Keratinocyte (primary cell): ENCODE data around the gene TBC1D9B. TPM values are rescaled to one million over a fixed set of nuclear protein-coding genes. Genes with fewer than 3 reads are reported as not detected.

ENCODE experiments used
- DNase-seq: peaks from one replicate; pipeline ENCODE4 v3.0.0-alpha.2; 2011; ENCODE audit warnings: low read depth, missing footprints, low spot score
- FAIRE-seq: peaks from 2 replicates; lab custom pipeline; 2011; peaks lifted over from hg19 to GRCh38; lab: Jason Lieb, UNC
- H2AFZ ChIP-seq: 2 replicates; pipeline ENCODE4 v1.6.0; 2012; ENCODE audit warnings: low read length, control low read depth, inconsistent platforms; ENCODE audit not compliant: control insufficient read depth
- H3K27ac ChIP-seq: 2 replicates; pipeline ENCODE4 v1.5.1; 2011; ENCODE audit warnings: low read length; ENCODE audit not compliant: control insufficient read depth, insufficient read depth
- H3K27me3 ChIP-seq: 3 replicates; pipeline ENCODE4 v1.6.0; 2011; ENCODE audit warnings: low read length; ENCODE audit not compliant: control insufficient read depth, insufficient read depth; ENCODE audit errors: extremely low read depth
- H3K36me3 ChIP-seq, 2 experiments: 2 replicates in 1 of 2; 3 replicates in 1 of 2; pipeline ENCODE4 v1.5.1; 2011; ENCODE audit warnings: low read length in 2 of 2, mild to moderate bottlenecking in 1 of 2; ENCODE audit not compliant: control insufficient read depth in 2 of 2, insufficient read depth in 2 of 2; ENCODE audit errors: extremely low read depth in 1 of 2
- H3K4me1 ChIP-seq: 3 replicates; pipeline ENCODE4 v1.5.1; 2011; ENCODE audit warnings: low read length; ENCODE audit not compliant: control insufficient read depth, insufficient read depth; ENCODE audit errors: extremely low read depth
- H3K4me2 ChIP-seq: 3 replicates; pipeline ENCODE4 v1.6.0; 2011; ENCODE audit warnings: low read depth, low read length; ENCODE audit not compliant: control insufficient read depth, insufficient read depth; ENCODE audit errors: extremely low read depth
- H3K4me3 ChIP-seq, 3 experiments: fragments of 200-600 bp in 1 of 3; sonication (generic) in 1 of 3; 2 replicates in 2 of 3; 3 replicates in 1 of 3; pipeline ENCODE4 v1.5.1; 2011 to 2016; ENCODE audit warnings: low read length in 3 of 3, mild to moderate bottlenecking in 3 of 3, control low read depth in 2 of 3, inconsistent platforms in 1 of 3, low read depth in 1 of 3, mixed read lengths in 1 of 3, mixed run types in 1 of 3, moderate library complexity in 1 of 3; ENCODE audit not compliant: control insufficient read depth in 2 of 3, insufficient read depth in 2 of 3; ENCODE audit errors: extremely low read depth in 1 of 3
- H3K79me2 ChIP-seq: 2 replicates; pipeline ENCODE4 v1.6.0; 2012; ENCODE audit warnings: low read length; ENCODE audit not compliant: control insufficient read depth, insufficient read depth
- H3K9ac ChIP-seq: 3 replicates; pipeline ENCODE4 v1.6.0; 2011; ENCODE audit warnings: low read length; ENCODE audit not compliant: control insufficient read depth, insufficient read depth; ENCODE audit errors: extremely low read depth
- H3K9me1 ChIP-seq: 3 replicates; pipeline ENCODE4 v1.6.0; 2011; ENCODE audit warnings: low read length; ENCODE audit not compliant: control insufficient read depth, insufficient read depth; ENCODE audit errors: extremely low read depth
- H3K9me3 ChIP-seq: 2 replicates; pipeline ENCODE4 v1.5.1; 2012; ENCODE audit warnings: low read depth, low read length; ENCODE audit not compliant: control insufficient read depth
- H4K20me1 ChIP-seq: 3 replicates; pipeline ENCODE4 v1.6.0; 2011; ENCODE audit warnings: low read length; ENCODE audit not compliant: control insufficient read depth, insufficient read depth; ENCODE audit errors: extremely low read depth
- CTCF ChIP-seq, 3 experiments: IDR thresholded peaks in 1 of 3; conservative IDR thresholded peaks in 1 of 3; optimal IDR thresholded peaks in 1 of 3; 2 replicates in 2 of 3; 3 replicates in 1 of 3; pipeline versions ENCODE3 to v1.5.1; 2011; ENCODE audit warnings: low read length in 3 of 3, mild to moderate bottlenecking in 3 of 3, moderate library complexity in 2 of 3, control low read depth in 1 of 3, inconsistent platforms in 1 of 3; ENCODE audit not compliant: insufficient read depth in 2 of 3; ENCODE audit errors: extremely low read depth in 1 of 3
- EZH2 ChIP-seq: IDR thresholded peaks from one replicate; pipeline ENCODE4 v1.6.1; 2012; ENCODE audit warnings: inconsistent platforms, mild to moderate bottlenecking, low read length, moderate library complexity
- dilution Hi-C: fragments of 300-500 bp; cut with MboI; formaldehyde crosslinking; loops from one replicate; pipeline ENCODE4 v1.7.0; 2020; ENCODE audit warnings: low sequenced_read_pairs; ENCODE audit not compliant: extremely low pct_ligation_motif_present
- polyA plus RNA-seq, 5 experiments: library from polyadenylated mRNA; depleted of rRNA in 3 of 5; stranded (reverse) in 3 of 5; stranded (forward) in 1 of 5; unstranded in 1 of 5; fragments of >200 nt; gene quantifications; 1 replicate in 1 of 5; 2 replicates in 3 of 5; 3 replicates in 1 of 5; pipeline versions ENCODE4 v1.2.1 to v1.2.3, GENCODE V29; 2011 to 2012; ENCODE audit warnings: missing spikeins in 2 of 5, low read depth in 1 of 5, low replicate concordance in 1 of 5

TBC1D9B gene
- polyA plus RNA-seq, 1 donor (not counting 4 experiments of a cell fraction or from before 2014, with no cell fraction given): 51.4 TPM

- Histone ChIP-seq H3K4me1 (no peaks in the 10 kb centered on the region), H3K9me3 (no peaks in the 10 kb centered on the region), H3K9ac (no peak overlapping the region), H4K20me1 (no peaks in the 10 kb centered on the region), H3K4me3 (no peak overlapping the region), H3K9me1 (no peaks in the 10 kb centered on the region), H3K36me3 (no peaks in the 10 kb centered on the region), H3K27ac (no peak overlapping the region), H3K79me2 (no peaks in the 10 kb centered on the region), H3K27me3 (no peaks in the 10 kb centered on the region), H3K4me2 (no peak overlapping the region), H2AFZ (no peak overlapping the region)
- no peak for DNase-seq
- TF ChIP-seq CTCF (optimal IDR thresholded peaks at IDR 0.05 in 1 of 3, IDR thresholded peaks at IDR 0.05 in 1 of 3, conservative IDR thresholded peaks at IDR 0.05 in 1 of 3; ENCODE audit: extremely low read depth in 1 of 3, insufficient read depth in 2 of 3, low read length in 3 of 3): no peak
- no peak for TF ChIP-seq EZH2
- dilution Hi-C loops: no loop called here
- FAIRE-seq: peak; percentile 36
Measured at GRCh38 chr5:179953987-179954386, 46.3 kb upstream of the TBC1D9B start.

- H3K4me3 ChIP-seq: no peak overlapping the region
- FAIRE-seq (no peak), DNase-seq (no peak)
- TF ChIP-seq EZH2: no peak
- no peak for TF ChIP-seq CTCF (optimal IDR thresholded peaks at IDR 0.05 in 1 of 3, IDR thresholded peaks at IDR 0.05 in 1 of 3, conservative IDR thresholded peaks at IDR 0.05 in 1 of 3; ENCODE audit: extremely low read depth in 1 of 3, insufficient read depth in 2 of 3, low read length in 3 of 3)
- no peaks in the 10 kb centered on the region for H3K36me3 ChIP-seq
- dilution Hi-C loops: no loop called here
- H3K9ac ChIP-seq: no peak overlapping the region
- no peak overlapping the region for H3K4me2 ChIP-seq
- no peaks in the 10 kb centered on the region for H3K9me3 ChIP-seq
- H3K4me1 ChIP-seq: no peaks in the 10 kb centered on the region
- H4K20me1 ChIP-seq: no peaks in the 10 kb centered on the region
- H2AFZ ChIP-seq: no peak overlapping the region
- H3K27me3 ChIP-seq: no peaks in the 10 kb centered on the region
- H3K27ac ChIP-seq: no peak overlapping the region
- H3K79me2 ChIP-seq: no peaks in the 10 kb centered on the region
- no peaks in the 10 kb centered on the region for H3K9me1 ChIP-seq
Measured at GRCh38 chr5:179936976-179937681, 29.4 kb upstream of the TBC1D9B start.
